DND-41 (cell line): ENCODE measurements around the gene PLAGL2.
"Not testable (repeated sequence)": the region's sequence is repeated elsewhere in the genome, so short reads cannot be mapped to it uniquely, and the experiment has no call there.

Experiments used
- ATAC-seq: fragments of 200-7000 bp; cut with Tn5 transposase; 3 replicates; pipeline ENCODE4 v1.9.1; 2021; ENCODE audit warnings: low read depth; ENCODE audit not compliant: insufficient read depth
- DNase-seq: peaks from one replicate; pipeline ENCODE4 v3.0.0-alpha.2; 2020
- H2AFZ ChIP-seq: 2 replicates; pipeline ENCODE4 v1.6.0; 2012; ENCODE audit warnings: low read depth, low read length
- H3K27ac ChIP-seq: 2 replicates; pipeline ENCODE4 v1.5.1; 2012; ENCODE audit warnings: low read length, inconsistent platforms
- H3K27me3 ChIP-seq: fragments of 200-600 bp; sonication (generic); 2 replicates; pipeline ENCODE4 v1.6.0; 2012; ENCODE audit warnings: low read length, mild to moderate bottlenecking, inconsistent platforms; ENCODE audit not compliant: insufficient read depth, poor library complexity
- H3K36me3 ChIP-seq: 2 replicates; pipeline ENCODE4 v1.5.1; 2012; ENCODE audit warnings: low read length, inconsistent platforms; ENCODE audit not compliant: insufficient read depth
- H3K4me1 ChIP-seq: 2 replicates; pipeline ENCODE4 v1.5.1; 2012; ENCODE audit warnings: mild to moderate bottlenecking, low read length; ENCODE audit not compliant: insufficient read depth
- H3K4me2 ChIP-seq: 2 replicates; pipeline ENCODE4 v1.6.0; 2012; ENCODE audit warnings: mild to moderate bottlenecking, moderate library complexity, low read length, inconsistent platforms; ENCODE audit not compliant: insufficient read depth
- H3K4me3 ChIP-seq, 2 experiments: fragments of 200-600 bp in 1 of 2; shearing (Covaris generic) in 1 of 2; 2 replicates each; pipeline ENCODE4 v1.5.1; 2012 to 2016; ENCODE audit warnings: inconsistent platforms in 2 of 2, low read length in 2 of 2, mild to moderate bottlenecking in 2 of 2, low read depth in 1 of 2, moderate library complexity in 1 of 2
- H3K79me2 ChIP-seq: 2 replicates; pipeline ENCODE4 v1.6.0; 2012; ENCODE audit warnings: low read length, inconsistent platforms; ENCODE audit not compliant: insufficient read depth
- H3K9ac ChIP-seq: 2 replicates; pipeline ENCODE4 v1.6.0; 2012; ENCODE audit warnings: low read depth, mild to moderate bottlenecking, inconsistent platforms, low read length, moderate library complexity
- H3K9me3 ChIP-seq: 2 replicates; pipeline ENCODE4 v1.5.1; 2012; ENCODE audit warnings: low read length, moderate library complexity, mild to moderate bottlenecking, inconsistent platforms; ENCODE audit not compliant: insufficient read depth, severe bottlenecking
- H4K20me1 ChIP-seq: 2 replicates; pipeline ENCODE4 v1.6.0; 2012; ENCODE audit warnings: low read length; ENCODE audit not compliant: insufficient read depth
- EZH2 ChIP-seq: IDR thresholded peaks from 3 replicates; pipeline ENCODE4 v1.6.1; 2012; ENCODE audit warnings: borderline replicate concordance, low read depth, mild to moderate bottlenecking, moderate library complexity, low read length, inconsistent platforms; ENCODE audit not compliant: severe bottlenecking
- TF ChIP-seq, protein P1 (sequence below): IDR thresholded peaks from 2 replicates; pipeline ENCODE4 v1.5.1; 2012; ENCODE audit warnings: borderline replicate concordance, low read length, moderate library complexity, mild to moderate bottlenecking; ENCODE audit not compliant: poor library complexity, severe bottlenecking; ENCODE audit errors: extremely low read depth

Gene PLAGL2

DNA sequence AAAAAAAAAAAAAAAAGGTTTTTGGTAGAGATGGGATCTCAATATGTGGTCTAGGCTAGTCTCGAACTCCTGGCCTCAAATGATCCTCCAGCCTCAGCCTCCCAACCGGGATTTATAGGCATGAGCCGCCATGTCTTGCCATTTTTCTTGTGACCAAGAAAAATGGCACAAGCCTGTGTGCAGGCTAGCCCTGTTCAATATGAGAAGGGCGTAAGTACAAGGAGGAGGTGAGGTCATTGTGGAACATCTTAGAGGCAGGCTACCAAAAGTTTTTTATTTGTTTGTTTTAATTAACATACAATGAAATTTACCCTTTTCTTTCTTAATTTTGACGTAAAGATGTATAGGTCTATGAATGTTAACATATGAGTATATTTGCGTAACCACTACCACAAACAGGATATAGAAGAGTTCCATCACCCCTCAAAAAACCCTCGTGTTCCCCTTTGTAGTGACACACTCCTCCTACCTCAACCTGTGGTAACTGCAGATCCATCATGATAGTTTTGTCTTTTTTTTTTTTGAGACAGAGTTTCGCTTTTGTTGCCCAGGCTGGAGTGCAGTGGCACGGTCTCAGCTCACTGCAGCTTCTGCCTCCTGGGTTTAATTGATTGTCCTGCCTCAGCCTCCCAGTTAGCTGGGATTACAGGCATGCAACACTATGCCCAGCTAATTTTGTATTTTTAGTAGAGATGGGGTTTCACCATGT, 41.6 kb upstream of the PLAGL2 start:
- Histone ChIP-seq H2AFZ (no peak overlapping the region), H3K4me3 (no peak overlapping the region), H3K36me3 (no peaks in the 10 kb centered on the region), H3K27ac (no peak overlapping the region), H3K9ac (no peak overlapping the region), H4K20me1 (no peaks in the 10 kb centered on the region), H3K79me2 (no peaks in the 10 kb centered on the region), H3K27me3 (no peaks in the 10 kb centered on the region), H3K4me2 (no peak overlapping the region), H3K9me3 (no peaks in the 10 kb centered on the region), H3K4me1 (no peaks in the 10 kb centered on the region; the same call in 1 of the 2 replicates)
- DNase-seq = no peak
- ATAC-seq = peak; percentile 60; the same call in 2 of the 3 replicates
- TF ChIP-seq EZH2 = no peak
- TF ChIP-seq, protein P1, sequence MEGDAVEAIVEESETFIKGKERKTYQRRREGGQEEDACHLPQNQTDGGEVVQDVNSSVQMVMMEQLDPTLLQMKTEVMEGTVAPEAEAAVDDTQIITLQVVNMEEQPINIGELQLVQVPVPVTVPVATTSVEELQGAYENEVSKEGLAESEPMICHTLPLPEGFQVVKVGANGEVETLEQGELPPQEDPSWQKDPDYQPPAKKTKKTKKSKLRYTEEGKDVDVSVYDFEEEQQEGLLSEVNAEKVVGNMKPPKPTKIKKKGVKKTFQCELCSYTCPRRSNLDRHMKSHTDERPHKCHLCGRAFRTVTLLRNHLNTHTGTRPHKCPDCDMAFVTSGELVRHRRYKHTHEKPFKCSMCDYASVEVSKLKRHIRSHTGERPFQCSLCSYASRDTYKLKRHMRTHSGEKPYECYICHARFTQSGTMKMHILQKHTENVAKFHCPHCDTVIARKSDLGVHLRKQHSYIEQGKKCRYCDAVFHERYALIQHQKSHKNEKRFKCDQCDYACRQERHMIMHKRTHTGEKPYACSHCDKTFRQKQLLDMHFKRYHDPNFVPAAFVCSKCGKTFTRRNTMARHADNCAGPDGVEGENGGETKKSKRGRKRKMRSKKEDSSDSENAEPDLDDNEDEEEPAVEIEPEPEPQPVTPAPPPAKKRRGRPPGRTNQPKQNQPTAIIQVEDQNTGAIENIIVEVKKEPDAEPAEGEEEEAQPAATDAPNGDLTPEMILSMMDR = no peak

DNA sequence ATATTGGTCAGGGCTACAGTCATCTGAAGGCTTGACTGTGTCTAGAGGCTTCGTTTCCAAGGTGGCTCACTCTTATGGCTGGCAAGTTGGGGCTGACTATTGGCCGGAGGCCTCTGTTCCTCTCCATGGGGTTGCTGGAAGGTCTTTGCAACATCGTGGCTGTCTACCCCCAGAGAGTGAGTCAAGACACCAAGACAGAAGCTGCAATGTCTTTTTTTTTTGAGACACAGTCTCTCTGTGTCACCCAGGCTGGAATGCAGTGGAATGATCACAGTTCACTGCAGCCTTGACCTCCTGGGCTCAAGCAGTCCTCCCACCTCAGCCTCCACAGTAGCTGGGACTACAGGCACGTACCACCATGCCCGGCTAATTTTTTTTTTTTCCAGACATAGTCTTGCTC, 40.5 kb upstream of the PLAGL2 start:
- Histone ChIP-seq H3K9me3 (no peaks in the 10 kb centered on the region), H3K9ac (no peak overlapping the region), H3K36me3 (no peaks in the 10 kb centered on the region), H3K4me3 (no peak overlapping the region), H4K20me1 (no peaks in the 10 kb centered on the region), H3K4me1 (no peaks in the 10 kb centered on the region; the same call in 1 of the 2 replicates), H3K27ac (no peak overlapping the region), H3K4me2 (no peak overlapping the region), H3K27me3 (no peaks in the 10 kb centered on the region), H2AFZ (no peak overlapping the region), H3K79me2 (no peaks in the 10 kb centered on the region)
- TF ChIP-seq EZH2 = no peak
- ATAC-seq = no peak
- DNase-seq = no peak

DNA sequence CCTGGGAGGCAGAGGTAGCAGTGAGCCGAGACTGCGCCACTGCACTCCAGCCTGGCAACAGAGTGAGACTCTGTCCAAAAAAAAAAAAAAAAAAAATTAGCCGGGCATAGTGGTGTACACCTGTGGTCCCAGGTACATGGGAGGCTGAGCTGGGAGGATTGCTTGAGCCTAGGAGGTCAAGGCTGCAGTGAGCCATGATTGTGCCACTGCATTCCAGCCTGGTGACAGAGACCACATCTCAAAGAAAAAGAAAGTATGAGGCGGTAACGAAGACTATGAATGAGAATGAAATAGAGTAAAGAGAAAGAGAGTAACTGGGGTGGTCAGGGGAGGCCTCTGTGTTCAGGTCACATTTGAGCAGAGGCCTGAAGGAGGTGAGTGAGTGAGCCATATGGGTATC, 38.7 kb upstream of the PLAGL2 start:
- H3K36me3 ChIP-seq = not testable (repeated sequence)

DNA sequence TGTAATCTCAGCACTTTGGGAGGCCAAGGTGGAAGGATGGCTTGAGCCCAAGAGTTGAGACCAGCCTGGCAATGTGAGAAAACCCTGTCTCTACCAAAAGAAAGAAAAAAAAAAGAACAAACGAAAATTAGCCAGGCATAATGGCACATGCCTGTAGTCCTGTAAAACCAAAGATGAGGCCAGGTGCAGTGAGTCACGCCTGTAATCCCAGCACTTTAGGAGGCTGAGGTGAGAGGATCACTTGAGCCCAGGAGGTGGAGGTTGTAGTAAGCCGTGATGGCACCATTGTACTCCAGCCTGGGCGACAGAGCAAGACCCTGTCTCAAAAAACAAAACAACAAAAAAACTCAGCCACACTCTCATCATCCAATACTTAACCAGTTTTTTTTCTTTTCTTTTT, 37.4 kb upstream of the PLAGL2 start:
- Histone ChIP-seq H3K36me3 (no peaks in the 10 kb centered on the region), H3K9ac (no peak overlapping the region), H3K4me1 (no peaks in the 10 kb centered on the region; the same call in 1 of the 2 replicates), H3K27ac (no peak overlapping the region), H4K20me1 (no peaks in the 10 kb centered on the region), H2AFZ (no peak overlapping the region), H3K27me3 (no peaks in the 10 kb centered on the region), H3K4me2 (no peak overlapping the region), H3K79me2 (no peaks in the 10 kb centered on the region), H3K9me3 (no peaks in the 10 kb centered on the region), H3K4me3 (no peak overlapping the region)
- TF ChIP-seq, protein P1 = no peak
- no peak for TF ChIP-seq EZH2
- no peak for ATAC-seq
- no peak for DNase-seq

More for the DNA sequence above, 38.7 kb upstream of the PLAGL2 start:
- not testable (repeated sequence) for DNase-seq, H3K79me2 ChIP-seq, H3K9me3 ChIP-seq, H2AFZ ChIP-seq, H3K4me1 ChIP-seq, H3K4me2 ChIP-seq, H3K4me3 ChIP-seq, H3K27ac ChIP-seq, H3K9ac ChIP-seq, ATAC-seq, H4K20me1 ChIP-seq, H3K27me3 ChIP-seq
